HepG2 (cell line): Measurements from ENCODE around the gene TSEN34. TPM values are rescaled to one million over a fixed set of nuclear protein-coding genes. Genes with fewer than 3 reads are reported as not detected.
A peak's percentile ranks its signal among the peaks of the same experiment; 100 is the strongest.

Source experiments
- CREM ChIP-seq, 2 experiments: sonication (generic) in 1 of 2; formaldehyde crosslinking in 1 of 2; IDR thresholded peaks; 2 replicates each; pipeline versions ENCODE4 v1.4.0 to v1.6.1; 2016 to 2020; ENCODE audit warnings: antibody characterized with exemption in 1 of 2, mild to moderate bottlenecking in 1 of 2, missing genetic modification reagents in 1 of 2
- EED ChIP-seq: sonication (generic); formaldehyde crosslinking; IDR thresholded peaks from 2 replicates; pipeline ENCODE4 v1.5.0; 2020; ENCODE audit warnings: mild to moderate bottlenecking, missing genetic modification reagents
- ERF ChIP-seq: IDR thresholded peaks from 2 replicates; pipeline ENCODE4 v1.6.1; 2018; ENCODE audit warnings: missing biosample characterization, missing genetic modification reagents
- HOXA9 ChIP-seq: sonication (generic); formaldehyde crosslinking; IDR thresholded peaks from 2 replicates; pipeline ENCODE4 v1.8.1; 2022; ENCODE audit warnings: missing genetic modification reagents, mild to moderate bottlenecking, moderate library complexity, borderline replicate concordance
- KDM4B ChIP-seq: sonication (generic); formaldehyde crosslinking; IDR thresholded peaks from 2 replicates; pipeline ENCODE4 v1.4.0; 2020; ENCODE audit warnings: missing genetic modification reagents
- MAZ ChIP-seq, 2 experiments: sonication (generic) in 1 of 2; formaldehyde crosslinking in 1 of 2; IDR thresholded peaks; 2 replicates each; pipeline versions ENCODE4 v1.5.0 to v1.6.1; 2012 to 2020; ENCODE audit warnings: low read depth in 2 of 2, mild to moderate bottlenecking in 2 of 2, borderline replicate concordance in 1 of 2, improper control_type of control experiment in 1 of 2, low read length in 1 of 2, missing genetic modification reagents in 1 of 2, moderate library complexity in 1 of 2
- MYC ChIP-seq: sonication (generic); formaldehyde crosslinking; IDR thresholded peaks from 2 replicates; pipeline ENCODE4 v1.9.0; 2021; ENCODE audit warnings: missing genetic modification reagents, borderline replicate concordance
- NFE2L1 ChIP-seq: sonication (generic); formaldehyde crosslinking; IDR thresholded peaks from 2 replicates; pipeline ENCODE4 v1.4.0; 2020; ENCODE audit warnings: missing genetic modification reagents, mild to moderate bottlenecking, borderline replicate concordance
- POLR2G ChIP-seq: fragments of 200-400 bp; formaldehyde crosslinking; IDR thresholded peaks from 2 replicates; pipeline ENCODE4 v1.6.1; 2018; ENCODE audit warnings: mild to moderate bottlenecking, low read depth, low read length, moderate library complexity
- RFXAP ChIP-seq: sonication (generic); formaldehyde crosslinking; IDR thresholded peaks from 2 replicates; pipeline ENCODE4 v1.4.0; 2020; ENCODE audit warnings: missing genetic modification reagents, borderline replicate concordance
- RXRB ChIP-seq: IDR thresholded peaks from 2 replicates; pipeline ENCODE4 v1.6.1; 2016; ENCODE audit warnings: borderline replicate concordance, missing genetic modification reagents, missing compliant biosample characterization
- SP5 ChIP-seq: IDR thresholded peaks from 2 replicates; pipeline ENCODE4 v1.6.1; 2016; ENCODE audit warnings: low read depth, borderline replicate concordance
- TEAD3 ChIP-seq: optimal IDR thresholded peaks from 2 replicates; pipeline ENCODE3; 2016; ENCODE audit warnings: borderline replicate concordance
- ZBTB38 ChIP-seq: sonication (generic); formaldehyde crosslinking; IDR thresholded peaks from 2 replicates; pipeline ENCODE4 v1.5.1; 2020; ENCODE audit warnings: mild to moderate bottlenecking, missing genetic modification reagents
- ZFP37 ChIP-seq: sonication (generic); formaldehyde crosslinking; IDR thresholded peaks from 2 replicates; pipeline ENCODE4 v1.4.0; 2020; ENCODE audit warnings: missing genetic modification reagents, borderline replicate concordance
- ZNF205 ChIP-seq: IDR thresholded peaks from 2 replicates; pipeline ENCODE4 v1.6.1; 2018; ENCODE audit warnings: missing biosample characterization, missing genetic modification reagents
- ZNF333 ChIP-seq: sonication (generic); formaldehyde crosslinking; IDR thresholded peaks from 2 replicates; pipeline ENCODE4 v1.4.0; 2020; ENCODE audit warnings: mild to moderate bottlenecking, missing genetic modification reagents, borderline replicate concordance
- ZNF670 ChIP-seq: sonication (generic); formaldehyde crosslinking; IDR thresholded peaks from 2 replicates; pipeline ENCODE4 v1.8.0; 2022; ENCODE audit warnings: mild to moderate bottlenecking, missing genetic modification reagents, borderline replicate concordance
- polyA plus RNA-seq, 8 experiments: library from polyadenylated mRNA; depleted of rRNA in 3 of 8; stranded (reverse) in 7 of 8; unstranded in 1 of 8; fragments of >200 nt; fragmentation: Illumina TruSeq in 4 of 8; extraction: Trizol in 4 of 8; gene quantifications; 2 replicates each; pipeline versions ENCODE4 v1.2.1 to v1.2.3, GENCODE V29; 2011 to 2016; ENCODE audit warnings: low read depth in 4 of 8, missing spikeins in 1 of 8, mixed read lengths in 1 of 8; ENCODE audit not compliant: insufficient read depth in 1 of 8
- total RNA-seq, 5 experiments: library from RNA; depleted of rRNA; stranded (reverse); fragments of >200 nt; fragmentation: Illumina TruSeq; extraction: Trizol; gene quantifications; 2 replicates each; pipeline ENCODE4 v1.2.3, GENCODE V29; 2016; ENCODE audit warnings: low read depth in 1 of 5
- TF ChIP-seq, protein P1 (sequence below): IDR thresholded peaks from 2 replicates; pipeline ENCODE4 v1.6.1; 2016
- TF ChIP-seq, protein P2 (sequence below): IDR thresholded peaks from 2 replicates; pipeline ENCODE4 v1.6.1; 2012; ENCODE audit warnings: low read length, improper control_type of control experiment

Gene TSEN34
- total and polyA plus RNA-seq, 2 of the 13 experiments (the other 11 are each of a cell fraction or from before 2014, with no cell fraction given): 55.1 to 65.4 TPM

DNA sequence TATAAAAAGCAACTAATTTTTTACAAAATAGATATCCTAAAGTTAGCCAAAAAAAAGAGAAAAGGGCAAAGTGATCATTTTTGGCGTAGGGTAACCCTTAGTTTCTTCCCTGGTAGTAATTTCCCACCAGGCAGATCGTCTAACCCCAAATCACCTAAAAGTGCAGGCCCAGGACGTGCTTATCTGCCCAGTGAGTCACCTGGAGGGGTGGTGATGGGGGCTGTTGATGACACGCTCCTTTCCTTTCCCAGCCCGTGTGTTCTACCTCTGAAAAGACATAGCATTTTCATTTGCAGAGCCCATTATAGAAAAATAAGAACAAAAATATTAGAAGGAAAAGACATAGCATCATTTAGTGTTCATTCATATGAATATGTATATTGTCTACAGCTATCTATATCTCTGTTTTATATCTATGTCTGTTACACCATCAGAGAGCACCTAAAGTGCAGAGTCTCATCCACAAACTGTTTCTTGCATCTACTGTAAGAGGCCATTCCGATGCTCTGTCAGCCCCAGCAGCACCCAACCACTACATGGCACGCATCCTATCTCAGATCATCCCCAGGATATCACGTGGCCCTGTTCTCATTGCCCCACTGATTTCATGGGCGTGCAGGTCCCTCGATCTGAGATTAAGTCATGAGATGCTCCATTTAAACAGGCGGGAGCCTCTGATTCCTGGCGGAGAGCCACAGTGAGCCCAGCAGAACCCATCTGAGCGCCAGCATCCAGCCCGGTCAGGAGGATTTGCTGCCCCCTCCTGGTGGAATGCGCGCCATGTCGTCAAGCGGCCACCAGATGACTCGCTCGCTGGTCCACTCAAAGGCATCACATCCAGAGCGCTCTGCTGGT lies 40.2 kb downstream of the TSEN34 start (continued):
- peak; percentile 37; the same call in 1 of the 2 replicates for TF ChIP-seq CREM (IDR thresholded peaks at IDR 0.05)
- no peak for TF ChIP-seq CREM (CRISPR knock-in tag; IDR thresholded peaks at IDR 0.05)
- no peak for TF ChIP-seq POLR2G
- TF ChIP-seq KDM4B (CRISPR knock-in tag): peak; percentile 25; the same call in 1 of the 2 replicates
- 0 out of 2 replicates have a peak, but pooled peaks have one; percentile 36 for TF ChIP-seq ZFP37
- no peak for TF ChIP-seq ZNF670 (CRISPR knock-in tag)
- peak; percentile 96 for TF ChIP-seq ZNF205
- TF ChIP-seq ERF (CRISPR knock-in tag): peak; percentile 46; the same call in 1 of the 2 replicates
- 0 out of 2 replicates have a peak, but pooled peaks have one; percentile 21 for TF ChIP-seq HOXA9 (CRISPR knock-in tag)
- TF ChIP-seq, protein P1, sequence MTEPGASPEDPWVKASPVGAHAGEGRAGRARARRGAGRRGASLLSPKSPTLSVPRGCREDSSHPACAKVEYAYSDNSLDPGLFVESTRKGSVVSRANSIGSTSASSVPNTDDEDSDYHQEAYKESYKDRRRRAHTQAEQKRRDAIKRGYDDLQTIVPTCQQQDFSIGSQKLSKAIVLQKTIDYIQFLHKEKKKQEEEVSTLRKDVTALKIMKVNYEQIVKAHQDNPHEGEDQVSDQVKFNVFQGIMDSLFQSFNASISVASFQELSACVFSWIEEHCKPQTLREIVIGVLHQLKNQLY (CRISPR knock-in tag): 0 out of 2 replicates have a peak, but pooled peaks have one; percentile 17
- TF ChIP-seq MAZ (IDR thresholded peaks at IDR 0.05; ENCODE audit: borderline replicate concordance, low read depth, low read length): no peak
- peak; percentile 34; the same call in 1 of the 2 replicates for TF ChIP-seq MAZ (CRISPR knock-in tag; IDR thresholded peaks at IDR 0.05; ENCODE audit: low read depth)
- no peak for TF ChIP-seq EED
- TF ChIP-seq MYC (CRISPR knock-in tag): peak; percentile 31; the same call in 1 of the 2 replicates
- no peak for TF ChIP-seq NFE2L1 (CRISPR knock-in tag)
- TF ChIP-seq SP5: 0 out of 2 replicates have a peak, but pooled peaks have one; percentile 36
- TF ChIP-seq RFXAP (CRISPR knock-in tag): 0 out of 2 replicates have a peak, but pooled peaks have one; percentile 5
- TF ChIP-seq ZBTB38 (CRISPR knock-in tag): peak; percentile 82; the same call in 1 of the 2 replicates
- TF ChIP-seq TEAD3 (CRISPR knock-in tag): peak; percentile 95
- TF ChIP-seq ZNF333 (CRISPR knock-in tag): 0 out of 2 replicates have a peak, but pooled peaks have one; percentile 41
- TF ChIP-seq, protein P2, sequence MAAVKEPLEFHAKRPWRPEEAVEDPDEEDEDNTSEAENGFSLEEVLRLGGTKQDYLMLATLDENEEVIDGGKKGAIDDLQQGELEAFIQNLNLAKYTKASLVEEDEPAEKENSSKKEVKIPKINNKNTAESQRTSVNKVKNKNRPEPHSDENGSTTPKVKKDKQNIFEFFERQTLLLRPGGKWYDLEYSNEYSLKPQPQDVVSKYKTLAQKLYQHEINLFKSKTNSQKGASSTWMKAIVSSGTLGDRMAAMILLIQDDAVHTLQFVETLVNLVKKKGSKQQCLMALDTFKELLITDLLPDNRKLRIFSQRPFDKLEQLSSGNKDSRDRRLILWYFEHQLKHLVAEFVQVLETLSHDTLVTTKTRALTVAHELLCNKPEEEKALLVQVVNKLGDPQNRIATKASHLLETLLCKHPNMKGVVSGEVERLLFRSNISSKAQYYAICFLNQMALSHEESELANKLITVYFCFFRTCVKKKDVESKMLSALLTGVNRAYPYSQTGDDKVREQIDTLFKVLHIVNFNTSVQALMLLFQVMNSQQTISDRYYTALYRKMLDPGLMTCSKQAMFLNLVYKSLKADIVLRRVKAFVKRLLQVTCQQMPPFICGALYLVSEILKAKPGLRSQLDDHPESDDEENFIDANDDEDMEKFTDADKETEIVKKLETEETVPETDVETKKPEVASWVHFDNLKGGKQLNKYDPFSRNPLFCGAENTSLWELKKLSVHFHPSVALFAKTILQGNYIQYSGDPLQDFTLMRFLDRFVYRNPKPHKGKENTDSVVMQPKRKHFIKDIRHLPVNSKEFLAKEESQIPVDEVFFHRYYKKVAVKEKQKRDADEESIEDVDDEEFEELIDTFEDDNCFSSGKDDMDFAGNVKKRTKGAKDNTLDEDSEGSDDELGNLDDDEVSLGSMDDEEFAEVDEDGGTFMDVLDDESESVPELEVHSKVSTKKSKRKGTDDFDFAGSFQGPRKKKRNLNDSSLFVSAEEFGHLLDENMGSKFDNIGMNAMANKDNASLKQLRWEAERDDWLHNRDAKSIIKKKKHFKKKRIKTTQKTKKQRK: no peak
- TF ChIP-seq RXRB (CRISPR knock-in tag): peak; percentile 56; the same call in 1 of the 2 replicates
